HL-60 (cell line): ENCODE data around the gene SERPINE1.

Experiments
- DNase-seq, 2 experiments: peaks; one replicate each; pipeline ENCODE4 v3.0.0-alpha.2; 2010 to 2020; ENCODE audit warnings: low read depth in 1 of 2, low spot score in 1 of 2
- H3K27ac ChIP-seq: fragments of 250-450 bp; sonication (Bioruptor Pico); replicated peaks from 2 replicates; pipeline ENCODE4 v1.5.1; 2020; ENCODE audit warnings: mild to moderate bottlenecking, moderate library complexity
- H3K27me3 ChIP-seq: fragments of 250-450 bp; sonication (Bioruptor Pico); 2 replicates; pipeline ENCODE4 v1.5.1; 2021; ENCODE audit warnings: mild to moderate bottlenecking, moderate library complexity; ENCODE audit not compliant: insufficient read depth, poor library complexity, severe bottlenecking
- H3K4me3 ChIP-seq: replicated peaks from 2 replicates; pipeline ENCODE4 v1.5.1; 2011; ENCODE audit warnings: mild to moderate bottlenecking, control low read depth, low read length; ENCODE audit not compliant: insufficient read depth
- GABPA ChIP-seq: IDR thresholded peaks from 2 replicates; pipeline ENCODE4 v1.6.1; 2012; ENCODE audit warnings: low read depth
- POLR2AphosphoS5 ChIP-seq: IDR thresholded peaks from 2 replicates; pipeline ENCODE4 v1.6.1; 2012; ENCODE audit warnings: low read depth
- SPI1 ChIP-seq: IDR thresholded peaks from 2 replicates; pipeline ENCODE4 v1.6.1; 2012; ENCODE audit warnings: low read depth, mild to moderate bottlenecking, borderline replicate concordance
- TF ChIP-seq, protein P1 (sequence below): IDR thresholded peaks from one replicate; pipeline ENCODE4 v1.5.1; 2011; ENCODE audit warnings: low read length, control low read depth, inconsistent platforms; ENCODE audit not compliant: insufficient read depth
- TF ChIP-seq, protein P2 (sequence below): IDR thresholded peaks from 2 replicates; pipeline ENCODE4 v1.6.1; 2012; ENCODE audit warnings: low read depth; ENCODE audit not compliant: insufficient replicate concordance

SERPINE1 gene

DNA sequence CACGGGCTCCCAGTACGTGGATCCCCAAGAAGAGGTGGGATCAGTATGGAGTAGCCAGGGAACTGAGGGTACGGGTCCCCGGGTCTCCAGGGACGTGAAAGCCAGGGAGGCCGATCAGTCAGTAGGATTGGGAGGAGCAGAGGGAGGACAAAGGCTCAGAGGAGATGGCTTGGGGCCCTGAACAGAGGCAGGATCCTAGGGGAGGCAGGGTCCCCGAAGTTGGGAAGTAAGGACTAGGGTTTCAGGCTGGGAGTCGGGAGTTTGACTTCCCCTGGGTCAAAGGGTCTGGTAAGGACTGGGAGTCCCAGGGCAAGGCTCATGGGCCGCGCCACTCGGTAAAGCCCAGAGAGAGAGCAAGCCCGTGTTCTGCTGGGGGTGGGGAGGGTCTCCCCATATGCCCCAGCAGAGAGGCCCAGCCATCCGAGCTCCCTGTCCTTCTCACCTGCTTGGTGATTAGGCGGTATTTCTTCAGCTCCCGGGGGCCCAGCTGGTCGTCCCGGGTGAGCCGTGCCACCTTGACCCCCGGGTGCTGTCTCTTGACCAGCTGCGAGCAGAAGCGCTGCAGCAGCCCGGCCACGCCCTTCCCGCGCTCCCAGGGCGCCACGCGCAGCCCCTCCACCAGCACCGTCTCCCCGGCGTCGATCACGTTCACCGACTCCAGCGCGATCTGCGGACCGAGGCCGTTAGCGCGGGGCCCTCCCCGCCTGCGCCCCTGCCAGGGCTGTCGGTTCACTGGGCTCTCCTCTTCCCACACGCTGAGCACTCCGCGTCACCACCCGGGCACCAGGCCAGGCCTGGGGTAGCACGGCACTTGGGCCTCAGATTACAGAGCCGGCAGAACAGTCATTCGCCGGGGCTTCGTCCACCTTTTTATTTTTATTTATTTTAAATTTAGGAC is 46.2 kb downstream of the SERPINE1 start:
- Histone ChIP-seq H3K27me3 (peaks cover 84% of the 10 kb centered on the region), H3K4me3 (no peak overlapping the region; the same call in 1 of the 2 replicates), H3K27ac (no peak overlapping the region)
- TF ChIP-seq, protein P1, sequence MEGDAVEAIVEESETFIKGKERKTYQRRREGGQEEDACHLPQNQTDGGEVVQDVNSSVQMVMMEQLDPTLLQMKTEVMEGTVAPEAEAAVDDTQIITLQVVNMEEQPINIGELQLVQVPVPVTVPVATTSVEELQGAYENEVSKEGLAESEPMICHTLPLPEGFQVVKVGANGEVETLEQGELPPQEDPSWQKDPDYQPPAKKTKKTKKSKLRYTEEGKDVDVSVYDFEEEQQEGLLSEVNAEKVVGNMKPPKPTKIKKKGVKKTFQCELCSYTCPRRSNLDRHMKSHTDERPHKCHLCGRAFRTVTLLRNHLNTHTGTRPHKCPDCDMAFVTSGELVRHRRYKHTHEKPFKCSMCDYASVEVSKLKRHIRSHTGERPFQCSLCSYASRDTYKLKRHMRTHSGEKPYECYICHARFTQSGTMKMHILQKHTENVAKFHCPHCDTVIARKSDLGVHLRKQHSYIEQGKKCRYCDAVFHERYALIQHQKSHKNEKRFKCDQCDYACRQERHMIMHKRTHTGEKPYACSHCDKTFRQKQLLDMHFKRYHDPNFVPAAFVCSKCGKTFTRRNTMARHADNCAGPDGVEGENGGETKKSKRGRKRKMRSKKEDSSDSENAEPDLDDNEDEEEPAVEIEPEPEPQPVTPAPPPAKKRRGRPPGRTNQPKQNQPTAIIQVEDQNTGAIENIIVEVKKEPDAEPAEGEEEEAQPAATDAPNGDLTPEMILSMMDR, result no peak
- no peak for TF ChIP-seq POLR2AphosphoS5
- TF ChIP-seq GABPA, result no peak
- TF ChIP-seq SPI1, result no peak
- TF ChIP-seq, protein P2, sequence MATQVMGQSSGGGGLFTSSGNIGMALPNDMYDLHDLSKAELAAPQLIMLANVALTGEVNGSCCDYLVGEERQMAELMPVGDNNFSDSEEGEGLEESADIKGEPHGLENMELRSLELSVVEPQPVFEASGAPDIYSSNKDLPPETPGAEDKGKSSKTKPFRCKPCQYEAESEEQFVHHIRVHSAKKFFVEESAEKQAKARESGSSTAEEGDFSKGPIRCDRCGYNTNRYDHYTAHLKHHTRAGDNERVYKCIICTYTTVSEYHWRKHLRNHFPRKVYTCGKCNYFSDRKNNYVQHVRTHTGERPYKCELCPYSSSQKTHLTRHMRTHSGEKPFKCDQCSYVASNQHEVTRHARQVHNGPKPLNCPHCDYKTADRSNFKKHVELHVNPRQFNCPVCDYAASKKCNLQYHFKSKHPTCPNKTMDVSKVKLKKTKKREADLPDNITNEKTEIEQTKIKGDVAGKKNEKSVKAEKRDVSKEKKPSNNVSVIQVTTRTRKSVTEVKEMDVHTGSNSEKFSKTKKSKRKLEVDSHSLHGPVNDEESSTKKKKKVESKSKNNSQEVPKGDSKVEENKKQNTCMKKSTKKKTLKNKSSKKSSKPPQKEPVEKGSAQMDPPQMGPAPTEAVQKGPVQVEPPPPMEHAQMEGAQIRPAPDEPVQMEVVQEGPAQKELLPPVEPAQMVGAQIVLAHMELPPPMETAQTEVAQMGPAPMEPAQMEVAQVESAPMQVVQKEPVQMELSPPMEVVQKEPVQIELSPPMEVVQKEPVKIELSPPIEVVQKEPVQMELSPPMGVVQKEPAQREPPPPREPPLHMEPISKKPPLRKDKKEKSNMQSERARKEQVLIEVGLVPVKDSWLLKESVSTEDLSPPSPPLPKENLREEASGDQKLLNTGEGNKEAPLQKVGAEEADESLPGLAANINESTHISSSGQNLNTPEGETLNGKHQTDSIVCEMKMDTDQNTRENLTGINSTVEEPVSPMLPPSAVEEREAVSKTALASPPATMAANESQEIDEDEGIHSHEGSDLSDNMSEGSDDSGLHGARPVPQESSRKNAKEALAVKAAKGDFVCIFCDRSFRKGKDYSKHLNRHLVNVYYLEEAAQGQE, result no peak
- no peak for DNase-seq

DNA sequence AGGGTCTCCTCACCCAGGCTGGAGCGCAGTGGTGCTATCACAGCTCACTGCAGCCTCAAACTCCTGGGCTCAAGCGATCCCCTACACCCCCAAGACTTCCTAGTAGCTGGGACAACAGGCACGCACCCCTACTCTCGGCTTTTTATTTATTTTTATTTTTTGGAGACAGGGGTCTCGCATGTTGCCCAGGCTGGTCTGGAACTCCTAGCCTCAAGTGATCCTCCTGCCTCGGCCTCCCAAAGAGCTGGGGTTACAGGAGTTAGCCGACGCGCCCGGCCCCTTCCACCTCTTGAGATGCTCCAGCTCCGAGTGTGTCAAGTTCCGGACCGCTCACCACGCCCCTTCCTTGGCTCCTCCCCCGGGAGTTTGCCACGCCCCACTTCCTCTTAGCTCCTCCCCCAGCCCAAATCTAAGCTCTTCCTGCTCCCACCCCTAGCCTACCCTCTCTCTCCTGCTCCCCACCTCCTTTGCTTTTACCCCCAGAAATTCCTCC is 46.9 kb downstream of the SERPINE1 start:
- DNase-seq, result peak; percentile 41 to 44
- Histone ChIP-seq H3K27me3 (peaks cover 80% of the 10 kb centered on the region), H3K4me3 (no peak overlapping the region; the same call in 1 of the 2 replicates), H3K27ac (no peak overlapping the region)
- no peak for TF ChIP-seq GABPA
- peak; percentile 81 for TF ChIP-seq SPI1
- no peak for TF ChIP-seq POLR2AphosphoS5

DNA sequence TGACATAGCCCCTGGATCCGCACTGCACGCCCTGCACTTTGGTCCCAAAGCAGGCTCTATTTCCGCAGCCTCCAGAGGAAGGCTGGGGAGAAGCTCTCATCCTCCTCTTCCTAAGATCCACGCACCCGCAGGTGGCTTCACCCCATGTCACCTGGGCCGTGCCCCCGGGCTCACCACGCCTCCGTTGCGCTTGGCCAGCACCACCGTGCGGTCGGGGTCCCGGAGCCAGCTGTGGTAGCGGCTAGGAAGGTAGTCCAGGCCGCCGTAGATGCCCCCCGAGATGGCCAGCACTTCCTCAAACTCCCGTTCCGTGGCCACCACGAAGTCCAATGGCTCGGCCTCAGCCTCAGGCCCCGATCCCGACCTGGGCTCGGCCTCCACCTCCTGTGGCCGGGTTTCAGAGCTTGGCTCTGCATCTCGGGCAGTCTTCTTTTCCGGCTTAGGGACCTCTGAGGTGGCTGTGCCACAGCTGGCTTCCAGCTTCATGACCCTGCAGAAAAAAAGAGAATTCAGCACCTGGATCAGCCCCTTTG is 47.5 kb downstream of the SERPINE1 start:
- Histone ChIP-seq H3K27ac (no peak overlapping the region), H3K27me3 (peaks cover 74% of the 10 kb centered on the region), H3K4me3 (no peak overlapping the region)
- no peak for DNase-seq
- no peak for TF ChIP-seq GABPA
- 0 out of 2 replicates have a peak, but pooled peaks have one; percentile 4 for TF ChIP-seq SPI1
- no peak for TF ChIP-seq POLR2AphosphoS5
- TF ChIP-seq, protein P2, result no peak
- TF ChIP-seq, protein P1, result no peak

DNA sequence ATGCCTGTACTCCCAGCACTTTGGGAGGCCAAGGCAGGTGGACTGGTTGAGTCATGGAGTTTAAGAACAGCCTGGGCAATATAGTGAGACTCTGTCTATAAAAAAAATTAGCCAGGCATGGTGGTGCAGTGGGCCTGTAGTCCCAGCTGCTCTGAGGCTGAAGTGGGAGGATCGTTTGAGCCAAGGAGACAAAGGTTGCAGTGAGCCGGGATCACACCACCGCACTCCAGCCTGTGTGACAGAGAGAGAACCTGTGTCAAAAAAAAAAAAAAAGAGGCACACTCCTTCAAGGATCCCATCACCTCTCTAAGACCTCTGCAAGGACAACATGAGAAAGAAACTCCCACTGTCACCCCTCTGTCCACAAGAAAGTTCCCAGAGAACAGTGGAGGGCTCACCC is 48.8 kb downstream of the SERPINE1 start:
- Histone ChIP-seq H3K27me3 (peaks cover 74% of the 10 kb centered on the region), H3K4me3 (no peak overlapping the region), H3K27ac (no peak overlapping the region)
- DNase-seq, result no peak
- TF ChIP-seq SPI1 (no peak), GABPA (no peak), POLR2AphosphoS5 (no peak)
- TF ChIP-seq, protein P1, result no peak
- TF ChIP-seq, protein P2, result no peak
